Measurements from ENCODE around the gene RAB40B. TPM values are rescaled to one million over a fixed set of nuclear protein-coding genes. Genes with fewer than 3 reads are reported as not detected.

RAB40B gene
- total and polyA plus RNA-seq, 12 donors: 4.1 to 33.3 (median 14.0) TPM

DNA sequence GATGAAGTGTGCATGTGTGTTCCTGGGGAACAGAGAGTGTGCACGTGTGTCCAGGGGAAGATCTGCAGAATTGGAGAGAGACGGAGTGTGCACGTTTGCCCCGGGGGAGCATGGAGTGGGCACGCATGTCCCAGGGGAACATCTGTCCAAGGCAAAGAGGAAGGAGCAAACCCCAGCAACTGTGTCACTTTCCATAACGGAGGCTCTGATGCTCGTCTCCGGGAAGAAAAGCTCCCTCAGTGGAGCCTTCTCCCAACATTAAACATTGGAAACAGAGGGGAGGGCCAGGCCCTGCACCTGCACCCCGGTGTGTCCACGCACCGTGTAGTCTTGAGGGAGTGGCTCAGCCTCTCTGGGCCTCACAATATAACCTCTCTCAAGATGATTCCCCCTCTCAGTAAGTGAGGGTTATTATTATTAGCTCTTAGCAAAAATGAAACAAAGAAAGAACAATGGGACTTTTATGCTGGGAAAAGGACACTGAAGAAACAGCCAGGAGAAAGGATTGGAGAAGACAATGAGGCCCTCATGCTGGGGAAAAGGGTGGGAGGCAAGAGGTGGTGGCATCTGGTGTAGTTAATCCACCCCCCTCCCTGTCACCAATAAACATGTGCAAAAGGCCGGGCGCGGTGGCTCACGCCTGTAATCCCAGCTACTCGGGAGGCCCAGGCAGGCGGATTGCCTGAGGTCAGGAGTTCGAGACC is 7.6 kb downstream of the RAB40B start:
- no peak for DNase-seq
- TF ChIP-seq, protein P1, sequence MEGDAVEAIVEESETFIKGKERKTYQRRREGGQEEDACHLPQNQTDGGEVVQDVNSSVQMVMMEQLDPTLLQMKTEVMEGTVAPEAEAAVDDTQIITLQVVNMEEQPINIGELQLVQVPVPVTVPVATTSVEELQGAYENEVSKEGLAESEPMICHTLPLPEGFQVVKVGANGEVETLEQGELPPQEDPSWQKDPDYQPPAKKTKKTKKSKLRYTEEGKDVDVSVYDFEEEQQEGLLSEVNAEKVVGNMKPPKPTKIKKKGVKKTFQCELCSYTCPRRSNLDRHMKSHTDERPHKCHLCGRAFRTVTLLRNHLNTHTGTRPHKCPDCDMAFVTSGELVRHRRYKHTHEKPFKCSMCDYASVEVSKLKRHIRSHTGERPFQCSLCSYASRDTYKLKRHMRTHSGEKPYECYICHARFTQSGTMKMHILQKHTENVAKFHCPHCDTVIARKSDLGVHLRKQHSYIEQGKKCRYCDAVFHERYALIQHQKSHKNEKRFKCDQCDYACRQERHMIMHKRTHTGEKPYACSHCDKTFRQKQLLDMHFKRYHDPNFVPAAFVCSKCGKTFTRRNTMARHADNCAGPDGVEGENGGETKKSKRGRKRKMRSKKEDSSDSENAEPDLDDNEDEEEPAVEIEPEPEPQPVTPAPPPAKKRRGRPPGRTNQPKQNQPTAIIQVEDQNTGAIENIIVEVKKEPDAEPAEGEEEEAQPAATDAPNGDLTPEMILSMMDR (IDR thresholded peaks at IDR 0.05): no peak
- TF ChIP-seq POLR2A (IDR thresholded peaks at IDR 0.05): no peak
- intact Hi-C loops (cut with DNase I): no loop called here
- Histone ChIP-seq H3K36me3 (replicated peaks in 1 of 2) (no peaks in the 10 kb centered on the region), H3K9me3 (replicated peaks in 1 of 3) (peaks cover 0 to 8% (median 0%) of the 10 kb centered on the region in 3 donors), H3K27me3 (no peaks in the 10 kb centered on the region), H3K4me1 (replicated peaks in 1 of 2) (peaks cover 0 to 8% of the 10 kb centered on the region in 2 donors), H3K4me3 (no peak overlapping the region), H3K27ac (no peak overlapping the region)
- 80 to 89% (median 83%) methylated on average over 18 of the region's 18 CpGs for WGBS, 4 donors

- Histone ChIP-seq H3K4me1 (replicated peaks in 1 of 2) (peaks cover 0 to 8% of the 10 kb centered on the region in 2 donors), H3K4me3 (no peak overlapping the region), H3K27me3 (no peaks in the 10 kb centered on the region), H3K27ac (no peak overlapping the region), H3K36me3 (replicated peaks in 1 of 2) (no peaks in the 10 kb centered on the region), H3K9me3 (replicated peaks in 1 of 3) (no peaks in the 10 kb centered on the region)
- TF ChIP-seq, protein P1 (IDR thresholded peaks at IDR 0.05): no peak
- TF ChIP-seq POLR2A (IDR thresholded peaks at IDR 0.05): no peak
- 80 to 93% (median 90%) methylated on average over 2 to 8 of the region's 8 CpGs for WGBS, 4 donors
- intact Hi-C loops (cut with DNase I): no loop called here
- no peak for DNase-seq
These were observed 9.4 kb downstream of the RAB40B start for GRCh38 chr17:82689077-82689476.

DNA sequence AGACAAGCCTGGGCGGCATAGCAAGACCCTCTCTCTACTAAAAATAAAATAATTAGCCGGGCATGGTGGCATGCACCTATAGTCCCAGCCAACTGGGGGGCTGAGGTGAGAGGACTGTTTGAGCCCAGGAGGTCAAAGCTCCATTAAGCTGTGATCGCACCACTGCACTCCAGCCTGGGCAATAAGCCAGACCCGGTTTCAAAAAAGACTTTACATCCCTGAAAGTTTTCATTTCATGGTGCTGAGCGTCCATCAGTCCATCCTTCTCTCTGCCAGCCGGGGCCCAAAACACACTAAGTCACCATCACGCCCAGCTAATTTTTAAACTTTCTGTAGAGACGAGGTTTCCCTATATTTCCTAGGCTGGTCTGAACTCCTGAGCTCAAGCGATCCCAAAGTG is 10.6 kb downstream of the RAB40B start:
- no peak for DNase-seq
- WGBS, 4 donors: 90 to 96% (median 93%) methylated on average over 9 of the region's 9 CpGs
- Histone ChIP-seq H3K36me3 (replicated peaks in 1 of 2) (no peaks in the 10 kb centered on the region), H3K9me3 (replicated peaks in 1 of 3) (no peaks in the 10 kb centered on the region), H3K27me3 (no peaks in the 10 kb centered on the region), H3K4me1 (replicated peaks in 1 of 2) (peaks cover 0 to 8% of the 10 kb centered on the region in 2 donors), H3K27ac (no peak overlapping the region), H3K4me3 (no peak overlapping the region)
- no peak for TF ChIP-seq POLR2A (IDR thresholded peaks at IDR 0.05)
- TF ChIP-seq, protein P1 (IDR thresholded peaks at IDR 0.05): no peak
- intact Hi-C loops (cut with DNase I): no loop called here

DNA sequence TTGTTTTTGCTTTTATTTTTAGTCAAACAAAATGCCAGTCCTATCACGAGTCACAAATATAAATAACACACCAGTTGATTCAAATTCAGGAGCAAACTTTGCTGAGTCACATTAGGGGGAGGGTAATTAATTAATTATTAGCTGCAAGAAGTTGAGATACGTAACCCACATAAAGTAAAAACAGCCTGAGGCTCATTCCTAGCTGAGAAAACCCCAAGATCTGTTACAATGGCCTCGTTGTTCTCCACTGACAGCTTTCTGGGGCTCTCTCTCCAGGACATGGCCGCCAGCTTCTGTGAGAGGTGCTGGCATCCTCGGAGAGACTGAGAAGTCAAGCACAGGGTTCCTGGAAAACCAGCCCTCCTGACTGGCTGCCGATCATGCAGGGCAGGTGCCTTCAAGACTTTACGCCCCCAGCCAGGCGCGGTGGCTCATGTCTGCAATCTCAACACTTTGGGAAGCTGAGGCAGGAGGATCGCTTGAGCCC is 11.1 kb downstream of the RAB40B start:
- no peak overlapping the region for H3K27ac ChIP-seq
- peaks cover 0 to 8% of the 10 kb centered on the region in 2 donors for H3K4me1 ChIP-seq (replicated peaks in 1 of 2)
- no peaks in the 10 kb centered on the region for H3K36me3 ChIP-seq (replicated peaks in 1 of 2)
- H3K27me3 ChIP-seq: no peaks in the 10 kb centered on the region
- no peak for DNase-seq
- no peak overlapping the region for H3K4me3 ChIP-seq
- H3K9me3 ChIP-seq (replicated peaks in 1 of 3): no peaks in the 10 kb centered on the region
- no peak for TF ChIP-seq POLR2A (IDR thresholded peaks at IDR 0.05)
- TF ChIP-seq, protein P1 (IDR thresholded peaks at IDR 0.05): no peak
- intact Hi-C loops (cut with DNase I): no loop called here
- WGBS, 4 donors: 77 to 86% (median 83%) methylated on average over 8 to 10 of the region's 10 CpGs
